ENCODE results near the gene RETREG3. TPM values are rescaled to one million over a fixed set of nuclear protein-coding genes. Genes with fewer than 3 reads are reported as not detected.
A peak's percentile ranks its signal among the peaks of the same experiment; 100 is the strongest.
"Not testable (repeated sequence)": the region's sequence is repeated elsewhere in the genome, so short reads cannot be mapped to it uniquely, and the experiment has no call there.

The RETREG3 gene
- total and polyA plus RNA-seq, 2 experiments from 2014 or later = 36.3 to 55.3 TPM

- H3K4me3 ChIP-seq = no peak overlapping the region
- no peaks in the 10 kb centered on the region for H3K9me2 ChIP-seq (replicated peaks; ENCODE audit: insufficient read depth)
- H3K27me3 ChIP-seq = no peaks in the 10 kb centered on the region
- H2AFZ ChIP-seq = no peak overlapping the region
- H3K79me2 ChIP-seq = no peaks in the 10 kb centered on the region
- TF ChIP-seq EZH2phosphoT487 (IDR thresholded peaks at IDR 0.05; ENCODE audit: low read depth, severe bottlenecking, unreplicated experiment) (no peak), CTCF (IDR thresholded peaks at IDR 0.05; ENCODE audit: poor library complexity) (no peak), EZH2 (IDR thresholded peaks at IDR 0.05; ENCODE audit: borderline replicate concordance) (no peak)
- H4K20me1 ChIP-seq (ENCODE audit: insufficient read depth, poor library complexity, severe bottlenecking) = no peaks in the 10 kb centered on the region
- no peak overlapping the region for H3K27ac ChIP-seq
- no peaks in the 10 kb centered on the region for H3K9me3 ChIP-seq (ENCODE audit: low read depth)
- 75% methylated on average over 4 of the region's 4 CpGs for WGBS (ENCODE audit: low lambda C conversion rate, missing lambda C conversion rate)
- no peak overlapping the region for H3K4me2 ChIP-seq
- no peak for DNase-seq (ENCODE audit: low spot score)
- H3K4me1 ChIP-seq (ENCODE audit: insufficient read depth) = no peaks in the 10 kb centered on the region
- H3K36me3 ChIP-seq (replicated peaks; ENCODE audit: insufficient read depth, low read depth) = no peaks in the 10 kb centered on the region
Observed at GRCh38 chr17:42617956-42618431, 8.8 kb upstream of the RETREG3 start.

GRCh38 chr17:42613699-42614295, 4.6 kb upstream of the RETREG3 start:
- no peak for DNase-seq (ENCODE audit: low spot score)
- WGBS (ENCODE audit: low lambda C conversion rate, missing lambda C conversion rate) = 96% methylated on average over 16 of the region's 17 CpGs

GRCh38 chr17:42612013-42612412, 2.8 kb upstream of the RETREG3 start:
- Histone ChIP-seq H3K27me3 (no peaks in the 10 kb centered on the region), H2AFZ (no peak overlapping the region), H3K36me3 (replicated peaks; ENCODE audit: insufficient read depth, low read depth) (no peaks in the 10 kb centered on the region), H3K4me1 (ENCODE audit: insufficient read depth) (peaks cover 15% of the 10 kb centered on the region), H3K9me3 (ENCODE audit: low read depth) (no peaks in the 10 kb centered on the region), H3K4me3 (no peak overlapping the region), H3K79me2 (peaks cover 28% of the 10 kb centered on the region), H3K4me2 (no peak overlapping the region), H3K9me2 (replicated peaks; ENCODE audit: insufficient read depth) (no peaks in the 10 kb centered on the region), H3K27ac (no peak overlapping the region), H4K20me1 (ENCODE audit: insufficient read depth, poor library complexity, severe bottlenecking) (peaks cover 12% of the 10 kb centered on the region)
- WGBS (ENCODE audit: low lambda C conversion rate, missing lambda C conversion rate) = 97% methylated on average over 4 of the region's 4 CpGs
- DNase-seq (ENCODE audit: low spot score) = no peak
- TF ChIP-seq CTCF (IDR thresholded peaks at IDR 0.05; ENCODE audit: poor library complexity) = no peak
- no peak for TF ChIP-seq EZH2 (IDR thresholded peaks at IDR 0.05; ENCODE audit: borderline replicate concordance)
- TF ChIP-seq EZH2phosphoT487 (IDR thresholded peaks at IDR 0.05; ENCODE audit: low read depth, severe bottlenecking, unreplicated experiment) = no peak

More at GRCh38 chr17:42613699-42614295, 4.6 kb upstream of the RETREG3 start:
- Histone ChIP-seq H3K9me3 (ENCODE audit: low read depth) (no peaks in the 10 kb centered on the region), H3K36me3 (replicated peaks; ENCODE audit: insufficient read depth, low read depth) (no peaks in the 10 kb centered on the region), H3K4me1 (ENCODE audit: insufficient read depth) (peaks cover 6% of the 10 kb centered on the region), H3K27ac (no peak overlapping the region), H3K4me2 (no peak overlapping the region), H3K79me2 (peaks cover 10% of the 10 kb centered on the region), H4K20me1 (ENCODE audit: insufficient read depth, poor library complexity, severe bottlenecking) (no peaks in the 10 kb centered on the region), H3K27me3 (no peaks in the 10 kb centered on the region), H3K4me3 (no peak overlapping the region), H2AFZ (no peak overlapping the region), H3K9me2 (replicated peaks; ENCODE audit: insufficient read depth) (no peaks in the 10 kb centered on the region)
- no peak for TF ChIP-seq CTCF (IDR thresholded peaks at IDR 0.05; ENCODE audit: poor library complexity)
- no peak for TF ChIP-seq EZH2 (IDR thresholded peaks at IDR 0.05; ENCODE audit: borderline replicate concordance)
- TF ChIP-seq EZH2phosphoT487 (IDR thresholded peaks at IDR 0.05; ENCODE audit: low read depth, severe bottlenecking, unreplicated experiment) = no peak

- H3K36me3 ChIP-seq (replicated peaks; ENCODE audit: insufficient read depth, low read depth); H3K9me2 ChIP-seq (replicated peaks; ENCODE audit: insufficient read depth); H3K9me3 ChIP-seq (ENCODE audit: low read depth); H3K27me3 ChIP-seq: not testable (repeated sequence)
- peak overlapping the region; percentile 86 for H3K4me2 ChIP-seq
- H3K4me3 ChIP-seq = peak overlapping the region; percentile 84
- peaks cover 24% of the 10 kb centered on the region for H3K4me1 ChIP-seq (ENCODE audit: insufficient read depth)
- H2AFZ ChIP-seq = peak overlapping the region; percentile 34
- peak overlapping the region; percentile 97 for H3K27ac ChIP-seq
- peaks cover 47% of the 10 kb centered on the region for H3K79me2 ChIP-seq
- WGBS (ENCODE audit: low lambda C conversion rate, missing lambda C conversion rate) = 13% methylated on average over 24 of the region's 42 CpGs
- DNase-seq (ENCODE audit: low spot score) = peak; percentile 27
- H4K20me1 ChIP-seq (ENCODE audit: insufficient read depth, poor library complexity, severe bottlenecking) = peaks cover 28% of the 10 kb centered on the region
Observed at GRCh38 chr17:42609814-42610801, 934 bp upstream of the RETREG3 start.

All from hepatocyte (in vitro differentiated cells).